HUES64 (cell line): ENCODE results near the gene BRMS1. TPM values are rescaled to one million over a fixed set of nuclear protein-coding genes. Genes with fewer than 3 reads are reported as not detected.
"Not testable (repeated sequence)": the region's sequence is repeated elsewhere in the genome, so short reads cannot be mapped to it uniquely, and the experiment has no call there.

ENCODE experiments used
- H3K27ac ChIP-seq: 2 replicates; pipeline ENCODE4 v1.7.0; 2013; ENCODE audit warnings: low read depth, low read length, inconsistent platforms
- H3K27me3 ChIP-seq: 2 replicates; pipeline ENCODE4 v1.6.1; 2013; ENCODE audit warnings: mild to moderate bottlenecking, low read length; ENCODE audit not compliant: insufficient read depth
- H3K36me3 ChIP-seq: 2 replicates; pipeline ENCODE4 v1.6.1; 2013; ENCODE audit warnings: mild to moderate bottlenecking, low read length; ENCODE audit not compliant: insufficient read depth
- H3K4me1 ChIP-seq: 2 replicates; pipeline ENCODE4 v1.6.1; 2013; ENCODE audit warnings: mild to moderate bottlenecking, low read length, moderate library complexity; ENCODE audit not compliant: insufficient read depth
- H3K4me3 ChIP-seq: 2 replicates; pipeline ENCODE4 v1.5.1; 2013; ENCODE audit warnings: mild to moderate bottlenecking, low read length, moderate library complexity
- H3K9ac ChIP-seq: 2 replicates; pipeline ENCODE4 v1.6.1; 2013; ENCODE audit warnings: mild to moderate bottlenecking, low read depth, low read length
- H3K9me3 ChIP-seq: 2 replicates; pipeline ENCODE4 v1.6.1; 2013; ENCODE audit warnings: low read depth, low read length; ENCODE audit not compliant: insufficient read depth
- WGBS: fragments of 150-250, 120-280 bp; methylation state at CpG from one replicate; pipeline ENCODE4 v1.1.7; 2013; ENCODE audit warnings: missing lambda C conversion rate; 5-methylcytosine and 5-hydroxymethylcytosine counted together
- polyA plus RNA-seq, 2 experiments: library from polyadenylated mRNA; stranded (reverse); fragments of 50-300 nt; gene quantifications; one replicate each; pipeline ENCODE4 v1.2.3, GENCODE V29; 2013

BRMS1 gene
- 39.2 TPM for polyA plus RNA-seq (2013, experiment 1 of 2)
- 33.9 TPM for polyA plus RNA-seq (2013, experiment 2 of 2)

- Histone ChIP-seq H3K9ac (peak within 1 kb of the TSS; percentile 84), H3K9me3 (no peaks in the 10 kb centered on the region), H3K27me3 (peaks cover 7% of the 10 kb centered on the region; the same call in 1 of the 2 replicates), H3K4me1 (peaks cover 10% of the 10 kb centered on the region; the same call in 1 of the 2 replicates), H3K4me3 (peak within 1 kb of the TSS; percentile 92), H3K27ac (peak within 1 kb of the TSS; percentile 56), H3K36me3 (peaks cover 26% of the 10 kb centered on the region)
- WGBS: under 1% methylated on average over 59 of the region's 59 CpGs
Measured at GRCh38 chr11:66344550-66345315, at the start of gene BRMS1. Gene BRMS1, minus strand, starts transcription at chr11:66345104. Its CDS starts 2,870 bp downstream, at chr11:66342234.

- H3K4me3 ChIP-seq: no peak overlapping the region
- H3K9me3 ChIP-seq: no peaks in the 10 kb centered on the region
- no peaks in the 10 kb centered on the region for H3K4me1 ChIP-seq
- WGBS: 99% methylated on average over 3 of the region's 3 CpGs
- H3K36me3 ChIP-seq: no peaks in the 10 kb centered on the region
- no peak overlapping the region for H3K9ac ChIP-seq
- H3K27me3 ChIP-seq: no peaks in the 10 kb centered on the region
- no peak overlapping the region for H3K27ac ChIP-seq
Measured at GRCh38 chr11:66393954-66394353, 49.0 kb upstream of the BRMS1 start.

GRCh38 chr11:66391322-66391721 lies 46.4 kb upstream of the BRMS1 start:
- H3K4me1 ChIP-seq: no peaks in the 10 kb centered on the region
- no peak overlapping the region for H3K4me3 ChIP-seq
- no peaks in the 10 kb centered on the region for H3K9me3 ChIP-seq
- H3K9ac ChIP-seq: no peak overlapping the region
- H3K36me3 ChIP-seq: no peaks in the 10 kb centered on the region
- WGBS: 97% methylated on average over 5 of the region's 6 CpGs
- peaks cover 7% of the 10 kb centered on the region; the same call in 1 of the 2 replicates for H3K27me3 ChIP-seq
- H3K27ac ChIP-seq: no peak overlapping the region

GRCh38 chr11:66388780-66389386 lies 44.0 kb upstream of the BRMS1 start:
- 38% methylated on average over 8 of the region's 8 CpGs for WGBS
- Histone ChIP-seq H3K9ac (no peak overlapping the region), H3K27me3 (peaks cover 7% of the 10 kb centered on the region; the same call in 1 of the 2 replicates), H3K27ac (no peak overlapping the region), H3K4me3 (no peak overlapping the region), H3K4me1 (no peaks in the 10 kb centered on the region), H3K9me3 (no peaks in the 10 kb centered on the region), H3K36me3 (no peaks in the 10 kb centered on the region)

- Histone ChIP-seq H3K27ac (no peak overlapping the region), H3K4me3 (peak overlapping the region; percentile 33), H3K9me3 (no peaks in the 10 kb centered on the region), H3K36me3 (no peaks in the 10 kb centered on the region), H3K27me3 (peaks cover 7% of the 10 kb centered on the region; the same call in 1 of the 2 replicates), H3K4me1 (no peaks in the 10 kb centered on the region), H3K9ac (0 out of 2 replicates have a peak overlapping the region, but pooled peaks have one; percentile 10)
- 23% methylated on average over 20 of the region's 20 CpGs for WGBS
Measured at GRCh38 chr11:66386171-66387069, 41.5 kb upstream of the BRMS1 start.

GRCh38 chr11:66384316-66384715 lies 39.4 kb upstream of the BRMS1 start:
- H3K27ac ChIP-seq, H3K9ac ChIP-seq, H3K36me3 ChIP-seq, H3K4me3 ChIP-seq, H3K27me3 ChIP-seq, H3K9me3 ChIP-seq, H3K4me1 ChIP-seq: not testable (repeated sequence)
- 93% methylated on average over 13 of the region's 13 CpGs for WGBS

- not testable (repeated sequence) for H3K4me1 ChIP-seq, H3K27me3 ChIP-seq, H3K4me3 ChIP-seq, H3K36me3 ChIP-seq, H3K27ac ChIP-seq, H3K9ac ChIP-seq, H3K9me3 ChIP-seq
- WGBS: 48% methylated on average over 7 of the region's 7 CpGs
Measured at GRCh38 chr11:66380264-66380663, 35.4 kb upstream of the BRMS1 start.

- WGBS: 89% methylated on average over 9 of the region's 9 CpGs
- not testable (repeated sequence) for H3K9me3 ChIP-seq, H3K4me3 ChIP-seq, H3K27me3 ChIP-seq, H3K9ac ChIP-seq, H3K27ac ChIP-seq
- H3K36me3 ChIP-seq: peaks cover 10% of the 10 kb centered on the region
- H3K4me1 ChIP-seq: peaks cover 22% of the 10 kb centered on the region
Measured at GRCh38 chr11:66373690-66374287, 28.9 kb upstream of the BRMS1 start.

- WGBS: 80% methylated on average over 5 of the region's 5 CpGs
- H3K4me1 ChIP-seq: peaks cover 22% of the 10 kb centered on the region
- no peak overlapping the region for H3K27ac ChIP-seq
- no peaks in the 10 kb centered on the region for H3K9me3 ChIP-seq
- no peak overlapping the region for H3K9ac ChIP-seq
- H3K27me3 ChIP-seq: no peaks in the 10 kb centered on the region
- peaks cover 15% of the 10 kb centered on the region for H3K36me3 ChIP-seq
- H3K4me3 ChIP-seq: no peak overlapping the region
Measured at GRCh38 chr11:66373265-66373664, 28.4 kb upstream of the BRMS1 start.

- Histone ChIP-seq H3K9me3 (no peaks in the 10 kb centered on the region), H3K4me1 (peaks cover 22% of the 10 kb centered on the region), H3K27me3 (no peaks in the 10 kb centered on the region), H3K4me3 (peak within 1 kb of the TSS; percentile 91), H3K27ac (peak within 1 kb of the TSS; percentile 96), H3K36me3 (peaks cover 30% of the 10 kb centered on the region), H3K9ac (peak within 1 kb of the TSS; percentile 88)
- under 1% methylated on average over 64 of the region's 72 CpGs for WGBS
Measured at GRCh38 chr11:66371627-66372415, 26.9 kb upstream of the BRMS1 start, which contains the start of gene SLC29A2. Gene SLC29A2, minus strand, starts transcription at chr11:66371760. Its CDS starts 169 bp downstream, at chr11:66371591.
